B cell (primary cell): ENCODE measurements around the gene CLOCK. TPM values are rescaled to one million over a fixed set of nuclear protein-coding genes. Genes with fewer than 3 reads are reported as not detected.

ENCODE experiments used
- ATAC-seq: fragments of 200-7000 bp; cut with Tn5 transposase; one replicate; pipeline ENCODE4 v1.10.0; 2021; ENCODE audit warnings: low read depth, mild to moderate bottlenecking, moderate number of reproducible peaks, moderate library complexity
- CTCF ChIA-PET: fragments of 350-600 bp; sonication (Branson Sonifier 250); formaldehyde crosslinking; loops from one replicate; lab custom pipeline; 2021; ENCODE audit warnings: antibody characterized with exemption, inconsistent platforms; lab: Charles Lee
- POLR2A ChIA-PET: fragments of 350-600 bp; sonication (Branson Sonifier 250); formaldehyde crosslinking; loops from one replicate; lab custom pipeline; 2021; ENCODE audit warnings: antibody characterized with exemption; lab: Charles Lee
- DNase-seq: peaks from one replicate; pipeline ENCODE4 v3.0.0; 2013
- H2AFZ ChIP-seq: 2 replicates; pipeline ENCODE4 v1.6.1; 2012; ENCODE audit warnings: mild to moderate bottlenecking, low read depth, low read length; ENCODE audit not compliant: insufficient read depth, poor library complexity, severe bottlenecking
- H3K27ac ChIP-seq, 2 donors: 1 replicate in 1 of 2; 2 replicates in 1 of 2; pipeline ENCODE4 v1.5.1; 2012 to 2013; ENCODE audit warnings: low read length in 2 of 2, mild to moderate bottlenecking in 2 of 2, moderate library complexity in 1 of 2
- H3K27me3 ChIP-seq, 4 experiments: fragments of 200-600 bp in 1 of 4; sonication (generic) in 1 of 4; replicated peaks in 1 of 4; 1 replicate in 2 of 4; 2 replicates in 2 of 4; pipeline versions ENCODE4 v1.6.1 to v1.7.0; 2013 to 2016; ENCODE audit warnings: low read length in 3 of 4, mild to moderate bottlenecking in 2 of 4, mixed read lengths in 1 of 4, moderate library complexity in 1 of 4; ENCODE audit not compliant: insufficient read depth in 4 of 4, control insufficient read depth in 3 of 4; ENCODE audit errors: control extremely low read depth in 1 of 4
- H3K36me3 ChIP-seq, 2 experiments: replicated peaks in 1 of 2; 1 replicate in 1 of 2; 2 replicates in 1 of 2; pipeline versions ENCODE4 v1.6.1 to v1.7.1; 2013; ENCODE audit warnings: low read length in 1 of 2; ENCODE audit not compliant: insufficient read depth in 2 of 2, control insufficient read depth in 1 of 2; ENCODE audit errors: control extremely low read depth in 1 of 2, extremely low read depth in 1 of 2
- H3K4me1 ChIP-seq, 2 donors: fragments of 200-600 bp in 1 of 2; sonication (generic) in 1 of 2; 1 replicate in 1 of 2; 2 replicates in 1 of 2; pipeline versions ENCODE4 v1.5.1 to v1.6.1; 2013 to 2017; ENCODE audit warnings: low read length in 2 of 2; ENCODE audit not compliant: control insufficient read depth in 2 of 2, insufficient read depth in 2 of 2
- H3K4me2 ChIP-seq: replicated peaks from 2 replicates; pipeline ENCODE3; 2012; ENCODE audit warnings: mild to moderate bottlenecking, low read depth, low read length; ENCODE audit not compliant: poor library complexity, severe bottlenecking
- H3K4me3 ChIP-seq, 5 experiments: fragments of 200-600 bp in 1 of 5; sonication (generic) in 1 of 5; 1 replicate in 3 of 5; 2 replicates in 2 of 5; pipeline versions ENCODE4 v1.5.1 to v1.7.0; 2011 to 2016; ENCODE audit warnings: low read length in 4 of 5, mild to moderate bottlenecking in 4 of 5, low read depth in 2 of 5, control low read depth in 1 of 5, moderate library complexity in 1 of 5; ENCODE audit not compliant: insufficient read depth in 1 of 5; ENCODE audit errors: control extremely low read depth in 1 of 5, extremely low read depth in 1 of 5
- H3K79me2 ChIP-seq: fragments of 200-600 bp; sonication (generic); one replicate; pipeline ENCODE4 v1.6.0; 2016; ENCODE audit warnings: low read length; ENCODE audit not compliant: control insufficient read depth, insufficient read depth
- H3K9ac ChIP-seq: fragments of 200-600 bp; sonication (generic); 2 replicates; pipeline ENCODE4 v1.6.1; 2017; ENCODE audit warnings: mild to moderate bottlenecking, low read length, moderate library complexity
- H3K9me3 ChIP-seq, 3 donors: one replicate each; pipeline versions ENCODE4 v1.6.1 to v1.7.1; 2013; ENCODE audit warnings: low read length in 2 of 3; ENCODE audit not compliant: control insufficient read depth in 2 of 3, insufficient read depth in 1 of 3; ENCODE audit errors: control extremely low read depth in 1 of 3
- H4K20me1 ChIP-seq: 2 replicates; pipeline ENCODE4 v1.6.0; 2012; ENCODE audit warnings: mild to moderate bottlenecking, low read length; ENCODE audit not compliant: insufficient read depth, control insufficient read depth, poor library complexity, severe bottlenecking
- H3K27ac Mint-ChIP-seq: one replicate; pipeline ENCODE4 v1.8.0; 2021; ENCODE audit warnings: mixed read lengths
- H3K27me3 Mint-ChIP-seq: one replicate; pipeline ENCODE4 v1.8.0; 2021; ENCODE audit warnings: mixed read lengths
- H3K4me1 Mint-ChIP-seq: one replicate; pipeline ENCODE4 v1.8.0; 2021; ENCODE audit warnings: mixed read lengths
- H3K4me3 Mint-ChIP-seq: one replicate; pipeline ENCODE4 v1.8.0; 2021; ENCODE audit warnings: mixed read lengths
- H3K9me3 Mint-ChIP-seq: one replicate; pipeline ENCODE4 v1.8.0; 2022; ENCODE audit warnings: mixed read lengths; ENCODE audit not compliant: insufficient read depth
- CTCF ChIP-seq: fragments of 200-600 bp; IDR thresholded peaks from one replicate; pipeline ENCODE4 v1.8.0; 2022; ENCODE audit warnings: antibody characterized with exemption, mild to moderate bottlenecking
- EZH2 ChIP-seq: IDR thresholded peaks from 2 replicates; pipeline ENCODE4 v1.6.1; 2012; ENCODE audit warnings: borderline replicate concordance, low read depth, mild to moderate bottlenecking, moderate library complexity, low read length; ENCODE audit not compliant: insufficient read depth, poor library complexity, severe bottlenecking
- WGBS: methylation state at CpG from one replicate; pipeline ENCODE4 v1.1.5; 2013; ENCODE audit warnings: missing lambda C conversion rate; ENCODE audit not compliant: insufficient coverage; 5-methylcytosine and 5-hydroxymethylcytosine counted together
- intact Hi-C: fragments of 100-400 bp; cut with micrococcal nuclease; formaldehyde crosslinking; loops from one replicate; pipeline ENCODE4 v1.10.0; 2022
- polyA plus RNA-seq: library from polyadenylated mRNA; depleted of rRNA; stranded (reverse); fragments of >200 nt; gene quantifications from 2 replicates; pipeline ENCODE4 v1.2.3, GENCODE V29; 2012
- total RNA-seq, 2 donors: library from RNA; stranded (reverse); fragments of 120-200 nt in 1 of 2; gene quantifications; 1 replicate in 1 of 2; 2 replicates in 1 of 2; pipeline versions ENCODE4 v1.2.3 to v1.2.4, GENCODE V29; 2013 to 2022

CLOCK gene
- total and polyA plus RNA-seq, 2 donors (not counting 1 experiment from before 2014, with no cell fraction given) = 2.8 to 14.2 TPM

- Mint-ChIP-seq H3K4me3 (no peak overlapping the region), H3K27me3 (no peaks in the 10 kb centered on the region), H3K9me3 (no peaks in the 10 kb centered on the region), H3K4me1 (no peaks in the 10 kb centered on the region), H3K27ac (no peak overlapping the region)
- ATAC-seq = no peak
- ChIA-PET CTCF (no interaction called here), POLR2A (no interaction called here)
- no peak for DNase-seq
- Histone ChIP-seq H4K20me1 (no peaks in the 10 kb centered on the region), H3K36me3 (peaks cover 11 to 51% of the 10 kb centered on the region in 2 experiments), H3K4me2 (no peak overlapping the region), H3K9me3 (no peaks in the 10 kb centered on the region), H3K9ac (no peak overlapping the region), H3K27me3 (no peaks in the 10 kb centered on the region), H3K27ac (no peak overlapping the region), H3K79me2 (no peaks in the 10 kb centered on the region), H2AFZ (no peak overlapping the region), H3K4me1 (no peaks in the 10 kb centered on the region), H3K4me3 (no peak overlapping the region)
- WGBS = no CpG with 5 or more reads among the region's 1 CpG
- TF ChIP-seq CTCF = no peak
- TF ChIP-seq EZH2 = no peak
- intact Hi-C loops = no loop called here
Measured at GRCh38 chr4:55447831-55448230, 98.9 kb downstream of the CLOCK start.

- Histone ChIP-seq H3K9ac (no peak overlapping the region), H3K4me1 (no peaks in the 10 kb centered on the region), H3K79me2 (no peaks in the 10 kb centered on the region), H3K9me3 (no peaks in the 10 kb centered on the region), H3K36me3 (peaks cover 13 to 48% of the 10 kb centered on the region in 2 experiments), H3K4me3 (no peak overlapping the region), H3K27ac (no peak overlapping the region), H3K4me2 (no peak overlapping the region), H4K20me1 (no peaks in the 10 kb centered on the region), H2AFZ (no peak overlapping the region), H3K27me3 (no peaks in the 10 kb centered on the region)
- TF ChIP-seq CTCF (no peak), EZH2 (no peak)
- no peak overlapping the region for H3K4me3 Mint-ChIP-seq
- intact Hi-C loops = no loop called here
- ATAC-seq = no peak
- POLR2A ChIA-PET = no interaction called here
- no peak for DNase-seq
- H3K9me3 Mint-ChIP-seq = no peaks in the 10 kb centered on the region
- H3K27me3 Mint-ChIP-seq = no peaks in the 10 kb centered on the region
- no peaks in the 10 kb centered on the region for H3K4me1 Mint-ChIP-seq
- CTCF ChIA-PET = interaction anchor here (0.7 to 1.4 kb wide), 2 partner anchors 31 to 135 kb away, joined by 3 read pairs; no protein-coding TSS in a partner anchor
- WGBS = 93% methylated on average over 3 of the region's 9 CpGs
- H3K27ac Mint-ChIP-seq = no peak overlapping the region
Measured at GRCh38 chr4:55447108-55447708, 99.5 kb downstream of the CLOCK start.
